HEK293 (cell line): ENCODE data around the gene CHD1L.

Experiments
- CTCF ChIA-PET: fragments of 350-600 bp; formaldehyde crosslinking; extraction: SDS; loops from one replicate; lab custom pipeline; 2021; ENCODE audit warnings: antibody characterized with exemption; lab: Yijun Ruan, JAX
- POLR2A ChIA-PET: fragments of 300-600 bp; formaldehyde crosslinking; extraction: SDS; loops from one replicate; lab custom pipeline; 2020; ENCODE audit warnings: antibody characterized with exemption, inconsistent platforms; lab: Yijun Ruan, JAX
- H3K27ac ChIP-seq: fragments of 200-500 bp; sonication (Bioruptor generic); 2 replicates; pipeline ENCODE4 v1.5.1; 2014; ENCODE audit warnings: low read depth, low read length, control low read depth, inconsistent platforms; ENCODE audit errors: extremely low read depth
- H3K36me3 ChIP-seq, 2 experiments: fragments of 200-500 bp in 1 of 2; sonication (Bioruptor generic) in 1 of 2; 1 replicate in 1 of 2; 2 replicates in 1 of 2; pipeline ENCODE4 v1.5.1; 2014 to 2017; ENCODE audit warnings: inconsistent platforms in 2 of 2, low read length in 2 of 2; ENCODE audit not compliant: control insufficient read depth in 2 of 2, insufficient read depth in 1 of 2
- H3K4me1 ChIP-seq: fragments of 200-500 bp; sonication (Bioruptor generic); 2 replicates; pipeline ENCODE4 v1.5.1; 2014; ENCODE audit warnings: mild to moderate bottlenecking, low read length, inconsistent platforms; ENCODE audit not compliant: control insufficient read depth, insufficient read depth
- H3K4me3 ChIP-seq: 2 replicates; pipeline ENCODE4 v1.5.1; 2011; ENCODE audit warnings: low read depth, mild to moderate bottlenecking, control low read depth, low read length, moderate library complexity
- H3K9me3 ChIP-seq: fragments of 200-500 bp; sonication (Bioruptor generic); 2 replicates; pipeline ENCODE4 v1.5.1; 2014; ENCODE audit warnings: low read depth, low read length, inconsistent platforms; ENCODE audit not compliant: control insufficient read depth, insufficient read depth
- KLF9 ChIP-seq: fragments of 450-650 bp; formaldehyde crosslinking; IDR thresholded peaks from 2 replicates; pipeline ENCODE4 v1.5.1; 2016; ENCODE audit warnings: missing biosample characterization, missing genetic modification characterization, low read depth
- MYNN ChIP-seq: fragments of 450-650 bp; formaldehyde crosslinking; IDR thresholded peaks from 2 replicates; pipeline ENCODE4 v1.5.1; 2016; ENCODE audit warnings: missing biosample characterization, missing genetic modification characterization, borderline replicate concordance
- PRDM1 ChIP-seq: fragments of 450-650 bp; formaldehyde crosslinking; IDR thresholded peaks from 2 replicates; pipeline ENCODE4; 2016; ENCODE audit warnings: missing biosample characterization, missing genetic modification characterization
- SALL2 ChIP-seq: fragments of 450-650 bp; formaldehyde crosslinking; IDR thresholded peaks from 2 replicates; pipeline ENCODE4 v1.5.0; 2017; ENCODE audit warnings: missing biosample characterization, mild to moderate bottlenecking, missing genetic modification characterization, borderline replicate concordance
- ZBTB17 ChIP-seq: fragments of 450-650 bp; formaldehyde crosslinking; IDR thresholded peaks from 2 replicates; pipeline ENCODE4 v1.5.1; 2016; ENCODE audit warnings: missing biosample characterization, missing genetic modification characterization
- ZIC2 ChIP-seq: fragments of 450-650 bp; formaldehyde crosslinking; IDR thresholded peaks from 2 replicates; pipeline ENCODE4 v1.5.1; 2016; ENCODE audit warnings: missing biosample characterization, missing genetic modification characterization
- ZNF140 ChIP-seq: fragments of 450-650 bp; formaldehyde crosslinking; IDR thresholded peaks from 2 replicates; pipeline ENCODE4 v1.5.1; 2016; ENCODE audit warnings: missing biosample characterization, missing genetic modification characterization
- ZNF19 ChIP-seq: fragments of 450-650 bp; formaldehyde crosslinking; IDR thresholded peaks from 2 replicates; pipeline ENCODE4; 2016; ENCODE audit warnings: missing biosample characterization, missing genetic modification characterization, low read depth
- ZNF274 ChIP-seq, 2 experiments: fragments of 200-500 bp in 1 of 2; fragments of 450-650 bp in 1 of 2; sonication (Bioruptor generic) in 1 of 2; formaldehyde crosslinking in 1 of 2; IDR thresholded peaks; 2 replicates each; pipeline versions ENCODE4 v1.5.1 to v1.6.1; 2014 to 2016; ENCODE audit warnings: borderline replicate concordance in 1 of 2, inconsistent platforms in 1 of 2, low read length in 1 of 2, missing biosample characterization in 1 of 2, missing genetic modification characterization in 1 of 2
- ZNF341 ChIP-seq: fragments of 450-650 bp; formaldehyde crosslinking; IDR thresholded peaks from 2 replicates; pipeline ENCODE4; 2016; ENCODE audit warnings: low read depth, missing biosample characterization, missing genetic modification characterization
- ZNF394 ChIP-seq: fragments of 450-650 bp; formaldehyde crosslinking; IDR thresholded peaks from 2 replicates; pipeline ENCODE4 v1.5.1; 2016; ENCODE audit warnings: missing biosample characterization, missing genetic modification characterization, mild to moderate bottlenecking, moderate library complexity, borderline replicate concordance
- ZNF549 ChIP-seq: fragments of 450-650 bp; IDR thresholded peaks from 2 replicates; pipeline ENCODE4 v1.5.1; 2018; ENCODE audit warnings: missing biosample characterization, missing genetic modification characterization, mild to moderate bottlenecking, inconsistent platforms, moderate library complexity
- ZNF624 ChIP-seq: fragments of 450-650 bp; formaldehyde crosslinking; IDR thresholded peaks from 2 replicates; pipeline ENCODE4 v1.5.1; 2017; ENCODE audit warnings: missing biosample characterization, missing genetic modification characterization
- ZNF837 ChIP-seq: fragments of 450-650 bp; formaldehyde crosslinking; IDR thresholded peaks from 2 replicates; pipeline ENCODE4 v1.5.1; 2016; ENCODE audit warnings: missing biosample characterization, missing genetic modification characterization
- ZSCAN16 ChIP-seq: fragments of 450-650 bp; formaldehyde crosslinking; IDR thresholded peaks from 2 replicates; pipeline ENCODE4 v1.5.1; 2016; ENCODE audit warnings: missing biosample characterization, missing genetic modification characterization
- ZSCAN23 ChIP-seq: fragments of 450-650 bp; formaldehyde crosslinking; IDR thresholded peaks from 2 replicates; pipeline ENCODE4 v1.5.1; 2016; ENCODE audit warnings: missing biosample characterization, missing genetic modification characterization
- TF ChIP-seq, protein P1 (sequence below): fragments of 450-650 bp; formaldehyde crosslinking; IDR thresholded peaks from 2 replicates; pipeline ENCODE4 v1.5.1; 2016; ENCODE audit warnings: missing biosample characterization, missing genetic modification characterization
- TF ChIP-seq, protein P2 (sequence below): fragments of 450-650 bp; formaldehyde crosslinking; IDR thresholded peaks from 2 replicates; pipeline ENCODE4 v1.5.1; 2016; ENCODE audit warnings: missing biosample characterization, missing genetic modification characterization

Gene CHD1L

GRCh38 chr1:147243228-147243685 lies 773 bp downstream of the CHD1L start:
- CTCF ChIA-PET = interaction anchor here (0.6 to 2.9 kb wide), 10 partner anchors 10 to 110 kb away, joined by 3 to 12 read pairs (median 5); partner anchors contain the start of gene PRKAB2
- TF ChIP-seq ZSCAN23 (tag by site-specific recombination) (no peak), ZNF549 (no peak), ZNF274 (IDR thresholded peaks at IDR 0.05; ENCODE audit: low read length) (no peak), ZNF274 (tag by site-specific recombination; IDR thresholded peaks at IDR 0.05; ENCODE audit: borderline replicate concordance) (no peak), ZNF140 (no peak), ZBTB17 (tag by site-specific recombination) (0 out of 2 replicates have a peak, but pooled peaks have one; percentile 22), ZNF19 (no peak), ZSCAN16 (no peak), MYNN (tag by site-specific recombination) (no peak), KLF9 (tag by site-specific recombination) (no peak), ZNF341 (peak; percentile 28; the same call in 1 of the 2 replicates), ZNF394 (tag by site-specific recombination) (peak; percentile 95), SALL2 (tag by site-specific recombination) (no peak), ZIC2 (tag by site-specific recombination) (no peak)
- TF ChIP-seq, protein P1, sequence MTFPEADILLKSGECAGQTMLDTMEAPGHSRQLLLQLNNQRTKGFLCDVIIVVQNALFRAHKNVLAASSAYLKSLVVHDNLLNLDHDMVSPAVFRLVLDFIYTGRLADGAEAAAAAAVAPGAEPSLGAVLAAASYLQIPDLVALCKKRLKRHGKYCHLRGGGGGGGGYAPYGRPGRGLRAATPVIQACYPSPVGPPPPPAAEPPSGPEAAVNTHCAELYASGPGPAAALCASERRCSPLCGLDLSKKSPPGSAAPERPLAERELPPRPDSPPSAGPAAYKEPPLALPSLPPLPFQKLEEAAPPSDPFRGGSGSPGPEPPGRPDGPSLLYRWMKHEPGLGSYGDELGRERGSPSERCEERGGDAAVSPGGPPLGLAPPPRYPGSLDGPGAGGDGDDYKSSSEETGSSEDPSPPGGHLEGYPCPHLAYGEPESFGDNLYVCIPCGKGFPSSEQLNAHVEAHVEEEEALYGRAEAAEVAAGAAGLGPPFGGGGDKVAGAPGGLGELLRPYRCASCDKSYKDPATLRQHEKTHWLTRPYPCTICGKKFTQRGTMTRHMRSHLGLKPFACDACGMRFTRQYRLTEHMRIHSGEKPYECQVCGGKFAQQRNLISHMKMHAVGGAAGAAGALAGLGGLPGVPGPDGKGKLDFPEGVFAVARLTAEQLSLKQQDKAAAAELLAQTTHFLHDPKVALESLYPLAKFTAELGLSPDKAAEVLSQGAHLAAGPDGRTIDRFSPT = no peak
- TF ChIP-seq, protein P2, sequence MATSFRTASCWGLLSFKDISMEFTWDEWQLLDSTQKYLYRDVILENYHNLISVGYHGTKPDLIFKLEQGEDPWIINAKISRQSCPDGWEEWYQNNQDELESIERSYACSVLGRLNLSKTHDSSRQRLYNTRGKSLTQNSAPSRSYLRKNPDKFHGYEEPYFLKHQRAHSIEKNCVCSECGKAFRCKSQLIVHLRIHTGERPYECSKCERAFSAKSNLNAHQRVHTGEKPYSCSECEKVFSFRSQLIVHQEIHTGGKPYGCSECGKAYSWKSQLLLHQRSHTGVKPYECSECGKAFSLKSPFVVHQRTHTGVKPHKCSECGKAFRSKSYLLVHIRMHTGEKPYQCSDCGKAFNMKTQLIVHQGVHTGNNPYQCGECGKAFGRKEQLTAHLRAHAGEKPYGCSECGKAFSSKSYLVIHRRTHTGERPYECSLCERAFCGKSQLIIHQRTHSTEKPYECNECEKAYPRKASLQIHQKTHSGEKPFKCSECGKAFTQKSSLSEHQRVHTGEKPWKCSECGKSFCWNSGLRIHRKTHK (tag by site-specific recombination) = no peak
- Histone ChIP-seq H3K4me1 (peaks cover 6% of the 10 kb centered on the region), H3K36me3 (peaks cover 0 to 4% of the 10 kb centered on the region in 2 experiments; a peak in 1 of 3 replicates), H3K27ac (peak overlapping the region; percentile 96; the same call in 1 of the 2 replicates), H3K9me3 (no peaks in the 10 kb centered on the region), H3K4me3 (peak overlapping the region; percentile 99)
- POLR2A ChIA-PET = interaction anchor here (0.6 to 1.4 kb wide), 3 partner anchors 72 to 866 kb away, joined by 3 to 4 read pairs (median 3); no protein-coding TSS in a partner anchor

GRCh38 chr1:147243841-147244240 lies 1.4 kb downstream of the CHD1L start:
- H3K27ac ChIP-seq = no peak overlapping the region; the same call in 1 of the 2 replicates
- peak overlapping the region; percentile 99 for H3K4me3 ChIP-seq
- CTCF ChIA-PET = interaction anchor here (0.6 to 2.9 kb wide), 9 partner anchors 9 to 111 kb away, joined by 3 to 11 read pairs (median 5); no protein-coding TSS in a partner anchor
- TF ChIP-seq, protein P1 = no peak
- no peak for TF ChIP-seq ZNF624 (tag by site-specific recombination)
- peak; percentile 84 for TF ChIP-seq PRDM1 (tag by site-specific recombination)
- TF ChIP-seq ZNF837 (tag by site-specific recombination) = no peak
- no peaks in the 10 kb centered on the region for H3K9me3 ChIP-seq
- POLR2A ChIA-PET = interaction anchor here (0.6 to 1.4 kb wide), 2 partner anchors 73 to 160 kb away, joined by 3 to 4 read pairs; no protein-coding TSS in a partner anchor
- peaks cover 0 to 4% of the 10 kb centered on the region in 2 experiments; a peak in 1 of 3 replicates for H3K36me3 ChIP-seq
- peaks cover 6% of the 10 kb centered on the region for H3K4me1 ChIP-seq
